DOHH2 (cell line): ENCODE measurements around the gene DLG1.

ENCODE experiments used
- H3F3A ChIP-seq: fragments of 200-600 bp; sonication (generic), shearing (Covaris generic); 2 replicates; pipeline ENCODE4 v1.6.0; 2016; ENCODE audit warnings: antibody characterized with exemption, mild to moderate bottlenecking; ENCODE audit not compliant: control insufficient read depth, insufficient read depth
- H3K27ac ChIP-seq: fragments of 200-600 bp; sonication (generic); 2 replicates; pipeline ENCODE4 v1.5.1; 2014; ENCODE audit warnings: low read depth, mild to moderate bottlenecking, low read length, moderate library complexity
- H3K27me3 ChIP-seq: fragments of 200-600 bp; sonication (generic); 2 replicates; pipeline ENCODE4 v1.6.1; 2014; ENCODE audit warnings: mild to moderate bottlenecking, low read length, mixed read lengths; ENCODE audit not compliant: control insufficient read depth
- H3K36me3 ChIP-seq: fragments of 200-600 bp; sonication (generic); 2 replicates; pipeline ENCODE4 v1.6.1; 2014; ENCODE audit warnings: mild to moderate bottlenecking, low read length, moderate library complexity, mixed read lengths; ENCODE audit not compliant: control insufficient read depth
- H3K4me1 ChIP-seq: fragments of 200-600 bp; sonication (generic); 2 replicates; pipeline ENCODE4 v1.6.1; 2014; ENCODE audit warnings: mild to moderate bottlenecking, low read length, mixed read lengths; ENCODE audit not compliant: control insufficient read depth
- H3K4me2 ChIP-seq: fragments of 200-600 bp; sonication (generic); 2 replicates; pipeline ENCODE4 v1.6.0; 2014; ENCODE audit warnings: mild to moderate bottlenecking, low read length, moderate library complexity
- H3K4me3 ChIP-seq: fragments of 200-600 bp; sonication (generic); 2 replicates; pipeline ENCODE4 v1.5.1; 2014; ENCODE audit warnings: mild to moderate bottlenecking, low read length, mixed read lengths
- H3K79me2 ChIP-seq: fragments of 200-600 bp; sonication (generic); 2 replicates; pipeline ENCODE4 v1.6.1; 2014; ENCODE audit warnings: mild to moderate bottlenecking, low read length, mixed read lengths; ENCODE audit not compliant: control insufficient read depth
- H3K9me2 ChIP-seq: fragments of 200-600 bp; sonication (generic); replicated peaks from 2 replicates; pipeline ENCODE4 v1.6.1; 2014; ENCODE audit warnings: mild to moderate bottlenecking, low read length, mixed read lengths; ENCODE audit not compliant: control insufficient read depth
- H3K9me3 ChIP-seq: fragments of 200-600 bp; sonication (generic); 2 replicates; pipeline ENCODE4 v1.6.1; 2014; ENCODE audit warnings: antibody characterized with exemption, low read length, mixed read lengths; ENCODE audit not compliant: control insufficient read depth, insufficient read depth
- H4K20me1 ChIP-seq: fragments of 200-600 bp; sonication (generic); 2 replicates; pipeline ENCODE4 v1.6.0; 2014; ENCODE audit warnings: low read depth, mild to moderate bottlenecking, antibody characterized with exemption, low read length, moderate library complexity; ENCODE audit not compliant: control insufficient read depth, insufficient read depth
- CTCF ChIP-seq: fragments of 200-600 bp; sonication (generic); IDR thresholded peaks from one replicate; pipeline ENCODE4 v1.5.1; 2014; ENCODE audit warnings: antibody characterized with exemption, mild to moderate bottlenecking, low read depth, low read length; ENCODE audit not compliant: poor library complexity, severe bottlenecking
- EZH2phosphoT487 ChIP-seq: fragments of 200-600 bp; sonication (generic); IDR thresholded peaks from 2 replicates; pipeline ENCODE4 v1.6.1; 2017; ENCODE audit warnings: borderline replicate concordance, mild to moderate bottlenecking, antibody characterized with exemption, low read length, moderate library complexity, mixed read lengths

Gene DLG1

GRCh38 chr3:197298945-197299854, 788 bp upstream of the DLG1 start:
- no peaks in the 10 kb centered on the region for H3K9me2 ChIP-seq
- peak overlapping the region; percentile 98 for H3K4me3 ChIP-seq
- H3K4me2 ChIP-seq: peak overlapping the region; percentile 94
- H3K9me3 ChIP-seq: no peaks in the 10 kb centered on the region
- H3K79me2 ChIP-seq: peaks cover 37% of the 10 kb centered on the region
- H3F3A ChIP-seq: 0 out of 2 replicates have a peak, but pooled peaks cover 10% of the 10 kb centered on the region
- peak overlapping the region; percentile 75; the same call in 1 of the 2 replicates for H3K27ac ChIP-seq
- TF ChIP-seq CTCF (no peak), EZH2phosphoT487 (peak; percentile 49; the same call in 1 of the 2 replicates)
- peaks cover 33% of the 10 kb centered on the region for H3K27me3 ChIP-seq
- peaks cover 28% of the 10 kb centered on the region for H3K4me1 ChIP-seq
- peaks cover 29% of the 10 kb centered on the region for H3K36me3 ChIP-seq
- H4K20me1 ChIP-seq: no peaks in the 10 kb centered on the region

GRCh38 chr3:197297476-197298340, 704 bp downstream of the DLG1 start:
- Histone ChIP-seq H3K79me2 (peaks cover 52% of the 10 kb centered on the region), H3F3A (0 out of 2 replicates have a peak, but pooled peaks cover 10% of the 10 kb centered on the region), H3K9me3 (no peaks in the 10 kb centered on the region), H3K9me2 (no peaks in the 10 kb centered on the region), H3K36me3 (peaks cover 43% of the 10 kb centered on the region), H3K27ac (peak overlapping the region; percentile 75), H3K27me3 (peaks cover 22% of the 10 kb centered on the region), H3K4me2 (peak overlapping the region; percentile 94), H3K4me1 (peaks cover 28% of the 10 kb centered on the region), H3K4me3 (peak overlapping the region; percentile 98), H4K20me1 (no peaks in the 10 kb centered on the region)
- no peak for TF ChIP-seq EZH2phosphoT487
- no peak for TF ChIP-seq CTCF

GRCh38 chr3:197297002-197297401, 1.4 kb downstream of the DLG1 start:
- Histone ChIP-seq H3K36me3 (peaks cover 50% of the 10 kb centered on the region), H3K4me3 (peak overlapping the region; percentile 98), H3K9me2 (no peaks in the 10 kb centered on the region), H3K27me3 (peaks cover 17% of the 10 kb centered on the region), H3K4me2 (peak overlapping the region; percentile 94), H3K27ac (peak overlapping the region; percentile 75; the same call in 1 of the 2 replicates), H4K20me1 (peaks cover 3% of the 10 kb centered on the region; the same call in 1 of the 2 replicates), H3K4me1 (peaks cover 28% of the 10 kb centered on the region), H3K9me3 (no peaks in the 10 kb centered on the region), H3K79me2 (peaks cover 59% of the 10 kb centered on the region), H3F3A (0 out of 2 replicates have a peak, but pooled peaks cover 10% of the 10 kb centered on the region)
- TF ChIP-seq EZH2phosphoT487: no peak
- TF ChIP-seq CTCF: no peak
